Smooth muscle cell (in vitro differentiated cells): ENCODE data around the gene PTPRE. TPM values are rescaled to one million over a fixed set of nuclear protein-coding genes. Genes with fewer than 3 reads are reported as not detected.

Source experiments
- DNase-seq: peaks from one replicate; lab custom pipeline; 2025; ENCODE audit not compliant: unreplicated experiment; lab: John Stamatoyannopoulos, UW
- H2AFZ ChIP-seq: fragments of 200-600 bp; sonication (generic); 2 replicates; pipeline ENCODE4 v1.6.0; 2016; ENCODE audit warnings: antibody characterized with exemption, low read depth, mild to moderate bottlenecking
- H3F3A ChIP-seq: fragments of 200-600 bp; sonication (generic); 2 replicates; pipeline ENCODE4 v1.6.0; 2017; ENCODE audit warnings: antibody characterized with exemption, low read depth
- H3K27ac ChIP-seq: fragments of 200-600 bp; sonication (generic); 2 replicates; pipeline ENCODE4 v1.5.1; 2016; ENCODE audit warnings: low read depth, mild to moderate bottlenecking
- H3K27me3 ChIP-seq: fragments of 200-600 bp; sonication (generic); 2 replicates; pipeline ENCODE4 v1.6.1; 2016; ENCODE audit warnings: low read depth, mild to moderate bottlenecking
- H3K36me3 ChIP-seq: fragments of 200-600 bp; sonication (generic); 2 replicates; pipeline ENCODE4 v1.5.1; 2016; ENCODE audit warnings: low read depth
- H3K4me1 ChIP-seq: fragments of 200-600 bp; sonication (generic); 2 replicates; pipeline ENCODE4 v1.5.1; 2016; ENCODE audit warnings: low read depth
- H3K4me2 ChIP-seq: fragments of 200-600 bp; sonication (generic); 2 replicates; pipeline ENCODE4 v1.6.0; 2016; ENCODE audit warnings: mild to moderate bottlenecking
- H3K4me3 ChIP-seq: fragments of 200-600 bp; sonication (generic); 2 replicates; pipeline ENCODE4 v1.5.1; 2016; ENCODE audit warnings: mild to moderate bottlenecking
- H3K79me2 ChIP-seq: fragments of 200-600 bp; sonication (generic); 2 replicates; pipeline ENCODE4 v1.6.0; 2016; ENCODE audit warnings: low read depth, mild to moderate bottlenecking
- H3K9ac ChIP-seq: fragments of 200-600 bp; sonication (generic); 2 replicates; pipeline ENCODE4 v1.6.0; 2016; ENCODE audit warnings: low read depth
- H3K9me3 ChIP-seq: fragments of 200-600 bp; sonication (generic); replicated peaks from 2 replicates; pipeline ENCODE4 v1.5.1; 2016; ENCODE audit warnings: low read depth
- H4K20me1 ChIP-seq: fragments of 200-600 bp; sonication (generic); 2 replicates; pipeline ENCODE4 v1.6.0; 2016; ENCODE audit warnings: low read depth
- CTCF ChIP-seq: fragments of 200-600 bp; sonication (generic); IDR thresholded peaks from 2 replicates; pipeline ENCODE4 v1.5.1; 2017; ENCODE audit warnings: borderline replicate concordance, mild to moderate bottlenecking, antibody characterized with exemption; ENCODE audit not compliant: insufficient read depth, poor library complexity, severe bottlenecking
- WGBS: methylation state at CpG from one replicate; pipeline ENCODE4 v1.1.7; 2016; ENCODE audit warnings: low lambda C conversion rate; 5-methylcytosine and 5-hydroxymethylcytosine counted together
- polyA plus RNA-seq: library from polyadenylated mRNA; unstranded; fragments of >200 nt; fragmentation: Nextera tagmentation; extraction: Ambion mirVana; gene quantifications from 2 replicates; pipeline ENCODE4 v1.2.1, GENCODE V29; 2016
- total RNA-seq: library from RNA; depleted of rRNA; stranded (reverse); fragments of >200 nt; gene quantifications from 2 replicates; pipeline ENCODE4 v1.2.3, GENCODE V29; 2014

Gene PTPRE
- total and polyA plus RNA-seq, 2 experiments from 2014 or later = 17.1 to 22.7 TPM

- H3K4me2 ChIP-seq = no peak overlapping the region
- peaks cover 11% of the 10 kb centered on the region for H3K79me2 ChIP-seq
- H3K27me3 ChIP-seq = no peaks in the 10 kb centered on the region
- no peak for TF ChIP-seq CTCF
- peaks cover 16% of the 10 kb centered on the region for H3K4me1 ChIP-seq
- H3K4me3 ChIP-seq = no peak overlapping the region
- H3F3A ChIP-seq = peaks cover 7% of the 10 kb centered on the region
- H4K20me1 ChIP-seq = no peaks in the 10 kb centered on the region
- H3K36me3 ChIP-seq = no peaks in the 10 kb centered on the region
- DNase-seq = no peak
- WGBS = 81% methylated on average over 6 of the region's 6 CpGs
- H3K9me3 ChIP-seq = no peaks in the 10 kb centered on the region
- no peak overlapping the region for H3K27ac ChIP-seq
- no peak overlapping the region for H2AFZ ChIP-seq
- no peak overlapping the region for H3K9ac ChIP-seq
These were observed 78.0 kb downstream of the PTPRE start for GRCh38 chr10:127984945-127985344.

- Histone ChIP-seq H2AFZ (no peak overlapping the region), H3K36me3 (no peaks in the 10 kb centered on the region), H4K20me1 (no peaks in the 10 kb centered on the region), H3K4me1 (peaks cover 26% of the 10 kb centered on the region), H3K9me3 (no peaks in the 10 kb centered on the region), H3K27ac (peak overlapping the region; percentile 66), H3F3A (peaks cover 8% of the 10 kb centered on the region), H3K4me3 (no peak overlapping the region), H3K27me3 (no peaks in the 10 kb centered on the region), H3K4me2 (peak overlapping the region; percentile 31), H3K79me2 (no peaks in the 10 kb centered on the region), H3K9ac (peak overlapping the region; percentile 39)
- DNase-seq = no peak
- no peak for TF ChIP-seq CTCF
- WGBS = 72% methylated on average over 14 of the region's 14 CpGs
These were observed 79.9 kb downstream of the PTPRE start for GRCh38 chr10:127986531-127987466.

GRCh38 chr10:127987467-127988380 lies 80.8 kb downstream of the PTPRE start:
- H3F3A ChIP-seq = peaks cover 17% of the 10 kb centered on the region
- TF ChIP-seq CTCF = no peak
- peaks cover 33% of the 10 kb centered on the region for H3K4me1 ChIP-seq
- no peaks in the 10 kb centered on the region for H3K36me3 ChIP-seq
- H2AFZ ChIP-seq = no peak overlapping the region
- H4K20me1 ChIP-seq = no peaks in the 10 kb centered on the region
- no peak overlapping the region for H3K4me2 ChIP-seq
- no peaks in the 10 kb centered on the region for H3K27me3 ChIP-seq
- H3K79me2 ChIP-seq = no peaks in the 10 kb centered on the region
- H3K9me3 ChIP-seq = no peaks in the 10 kb centered on the region
- no peak for DNase-seq
- no peak overlapping the region for H3K9ac ChIP-seq
- no peak overlapping the region for H3K4me3 ChIP-seq
- 94% methylated on average over 14 of the region's 14 CpGs for WGBS
- H3K27ac ChIP-seq = peak overlapping the region; percentile 66
